A549 treated with RU486 at 1 μM for 4 hours (cell line): ENCODE measurements around the gene KRT26. TPM values are rescaled to one million over a fixed set of nuclear protein-coding genes. Genes with fewer than 3 reads are reported as not detected.

Experiments
- total RNA-seq: library from RNA; stranded (reverse); fragments of 200-300 nt; extraction: Qiagen RNA extraction; gene quantifications from 5 replicates; pipeline ENCODE4 v1.2.3, GENCODE V29; 2022; ENCODE audit warnings: low read depth

The KRT26 gene, protein sequence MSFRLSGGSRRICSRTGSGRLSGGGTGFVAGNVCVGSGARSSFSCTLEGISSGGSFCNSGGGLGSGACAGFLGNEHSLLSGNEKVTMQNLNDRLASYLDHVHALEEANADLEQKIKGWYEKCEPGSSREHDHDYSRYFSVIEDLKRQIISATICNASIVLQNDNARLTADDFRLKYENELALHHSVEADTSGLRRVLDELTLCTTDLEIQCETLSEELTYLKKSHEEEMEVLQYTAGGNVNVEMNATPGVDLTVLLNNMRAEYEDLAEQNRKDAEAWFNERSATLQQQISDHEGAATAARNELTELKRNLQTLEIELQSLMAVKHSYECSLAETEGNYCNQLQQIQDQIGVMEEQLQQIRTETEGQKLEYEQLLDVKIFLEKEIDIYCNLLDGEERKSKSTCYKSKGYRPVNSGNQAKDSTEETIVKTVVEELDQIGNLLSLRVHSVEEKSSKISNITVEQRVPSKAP
- not detected in 5 replicates for total RNA-seq

DNA sequence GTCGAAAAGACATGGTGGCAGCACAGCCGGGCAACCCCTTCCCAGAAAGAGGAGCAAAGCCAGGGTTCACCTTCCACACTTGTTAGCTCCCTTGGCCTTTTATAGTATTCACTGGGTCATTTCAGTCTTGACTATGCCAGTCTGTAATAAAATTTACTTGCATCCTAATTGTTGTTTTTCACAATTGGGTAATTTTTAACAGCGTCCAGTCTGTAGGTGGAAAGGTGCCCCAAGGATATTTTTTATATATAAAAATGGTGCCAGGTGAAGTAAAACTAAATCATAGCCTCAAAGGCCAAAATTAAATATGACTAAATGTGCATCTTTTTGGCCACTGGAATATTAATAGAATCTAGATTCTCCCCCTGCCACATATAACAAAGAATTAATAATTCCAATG, at the start of gene KRT26:
Gene KRT26, minus strand, starts transcription at position 101 of the 400 bp plus-strand sequence. Its CDS starts 88 bp downstream, at position 13.

DNA sequence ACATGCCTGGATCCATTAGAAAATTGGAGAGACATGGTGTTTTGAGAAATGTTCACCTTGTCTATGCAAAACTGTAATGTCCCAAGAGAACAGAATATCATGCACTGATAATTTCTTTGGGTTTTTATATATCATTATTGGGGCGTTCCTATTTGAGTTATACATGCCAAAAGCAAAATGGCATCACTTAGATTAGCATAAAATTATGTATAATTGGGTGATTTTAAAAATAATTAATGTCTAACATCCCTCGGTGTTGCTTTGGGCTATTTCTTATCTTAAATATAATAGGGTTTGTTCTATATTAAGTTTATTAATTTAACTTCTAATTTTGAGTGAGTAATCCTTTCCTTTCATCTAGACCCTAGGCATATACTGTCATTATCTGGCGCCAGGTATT, 27.9 kb upstream of the KRT26 start, which contains the start of gene KRT28:
Gene KRT28, minus strand, starts transcription at position 101 of the 400 bp plus-strand sequence. Its CDS starts 66 bp downstream, at position 35.

DNA sequence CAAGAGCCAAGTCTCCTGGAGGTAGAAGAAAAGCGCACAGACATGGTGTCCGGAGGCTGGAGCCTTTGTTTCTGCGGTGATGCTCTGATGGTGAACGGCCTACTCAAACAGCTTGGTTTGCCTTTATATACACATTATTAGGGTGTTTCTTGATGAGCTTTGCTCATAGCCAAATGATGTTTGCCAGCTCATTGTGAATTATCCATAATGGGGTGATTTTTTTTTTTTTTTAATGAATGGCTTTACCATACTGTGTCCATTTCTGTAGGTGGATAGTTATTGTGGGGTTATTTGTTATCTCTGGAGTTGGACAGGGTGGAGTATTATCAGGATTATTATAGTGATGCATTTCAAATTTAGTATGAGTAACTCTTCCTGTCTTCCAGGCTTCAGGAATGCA, 10.4 kb upstream of the KRT26 start, which contains the start of gene KRT27:
Gene KRT27, minus strand, starts transcription at position 101 of the 400 bp plus-strand sequence. Its CDS starts 57 bp downstream, at position 44.

DNA sequence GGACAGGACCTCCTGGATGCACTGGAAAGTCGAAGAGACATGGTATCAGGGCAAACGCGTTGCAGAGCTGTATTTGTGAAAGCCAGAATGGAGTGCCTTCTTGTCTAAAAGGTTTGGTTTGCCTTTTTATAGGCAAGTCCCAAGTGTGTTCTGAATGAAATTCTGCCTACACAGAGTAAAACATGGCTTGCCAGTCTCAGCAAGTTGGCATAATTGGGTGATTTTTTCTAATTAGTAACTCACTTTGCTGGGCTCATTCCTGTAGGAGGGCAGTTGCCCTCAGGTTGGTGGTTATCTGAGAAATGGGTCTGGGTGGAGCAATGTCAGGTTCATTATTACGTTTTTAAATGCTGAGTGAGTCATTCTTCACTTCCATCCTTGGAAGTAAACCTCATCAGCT, 16.8 kb downstream of the KRT26 start, which contains the start of gene KRT25:
Gene KRT25, minus strand, starts transcription at position 101 of the 400 bp plus-strand sequence. Its CDS starts 60 bp downstream, at position 41.

Other genes with a start within 250 kb of the KRT26 start
- gene CCR7, start 206.7 kb downstream of the KRT26 start, total RNA-seq: 0.64 to 1.3 TPM (median 1.0 TPM) in 5 replicates
- gene SMARCE1, start 124.4 kb downstream of the KRT26 start, total RNA-seq: 107 to 119 TPM (median 111 TPM) in 5 replicates
- gene KRT222, start 107.0 kb downstream of the KRT26 start, total RNA-seq: 0.30 to 0.59 TPM (median 0.38 TPM) in 4 of 5 replicates, not detected in the other
- not detected in 5 replicates for gene KRT24, start 68.4 kb downstream of the KRT26 start, total RNA-seq
- not detected in 5 replicates for gene KRT25, start 16.9 kb downstream of the KRT26 start, total RNA-seq
- gene KRT27, start 10.3 kb upstream of the KRT26 start, total RNA-seq: not detected in 5 replicates
- gene KRT28, start 27.8 kb upstream of the KRT26 start, total RNA-seq: not detected in 5 replicates
- gene KRT10, start 50.4 kb upstream of the KRT26 start, total RNA-seq: 89.0 to 122 TPM (median 115 TPM) in 5 replicates
- not detected in 5 replicates for gene KRT12, start 95.0 kb upstream of the KRT26 start, total RNA-seq
- 0.17 to 0.43 TPM (median 0.28 TPM) in 5 replicates for gene KRT20, start 113.0 kb upstream of the KRT26 start, total RNA-seq
- 0.06 to 0.30 TPM (median 0.08 TPM) in 3 of 5 replicates, not detected in the others for gene KRT23, start 165.4 kb upstream of the KRT26 start, total RNA-seq
- gene KRT39, start 194.7 kb upstream of the KRT26 start, total RNA-seq: not detected in 5 replicates
- gene KRT40, start 212.1 kb upstream of the KRT26 start, total RNA-seq: not detected in 5 replicates
- gene KRTAP3-3, start 222.0 kb upstream of the KRT26 start, total RNA-seq: not detected in 5 replicates
- gene KRTAP3-2, start 227.7 kb upstream of the KRT26 start, total RNA-seq: 0.36 to 0.50 TPM (median 0.42 TPM) in 3 of 5 replicates, not detected in the others
- gene KRTAP3-1, start 236.9 kb upstream of the KRT26 start, total RNA-seq: not detected in 5 replicates